PC-9 (cell line): Measurements from ENCODE around the gene GOLPH3L. TPM values are rescaled to one million over a fixed set of nuclear protein-coding genes. Genes with fewer than 3 reads are reported as not detected.

ENCODE experiments used
- BruUV-seq: library from RNA; stranded (reverse); fragments of 400-500 nt; replicated peaks from 2 replicates; lab custom pipeline; 2021; lab: Mats Ljungman, UMichigan
- CTCF ChIA-PET: fragments of 300-600 bp; sonication (Branson Sonifier 250); formaldehyde crosslinking; loops from one replicate; lab custom pipeline; 2022; ENCODE audit warnings: antibody characterized with exemption; lab: Charles Lee
- POLR2A ChIA-PET: fragments of 300-600 bp; sonication (Branson Sonifier 250); formaldehyde crosslinking; loops from one replicate; lab custom pipeline; 2022; ENCODE audit warnings: antibody characterized with exemption; ENCODE audit not compliant: unreplicated experiment; lab: Charles Lee
- DNase-seq, 2 experiments: peaks; one replicate each; pipeline versions ENCODE4 v3.0.0 to v3.0.0-alpha.2; 2015 to 2022; ENCODE audit warnings: mixed read lengths in 1 of 2
- H2AFZ ChIP-seq: fragments of 200-600 bp; sonication (generic); 2 replicates; pipeline ENCODE4 v1.8.1; 2017; ENCODE audit warnings: antibody characterized with exemption
- H3F3A ChIP-seq: fragments of 200-600 bp; sonication (generic); 2 replicates; pipeline ENCODE4 v1.8.1; 2017; ENCODE audit warnings: antibody characterized with exemption, mild to moderate bottlenecking, low read depth; ENCODE audit not compliant: insufficient read depth
- H3K27ac ChIP-seq: fragments of 200-600 bp; sonication (generic); 2 replicates; pipeline ENCODE4 v1.6.1; 2016; ENCODE audit warnings: mixed run types
- H3K27me3 ChIP-seq: fragments of 200-600 bp; sonication (generic); 2 replicates; pipeline ENCODE4 v1.6.1; 2016; ENCODE audit warnings: low read depth, mixed run types; ENCODE audit not compliant: insufficient read depth
- H3K36me3 ChIP-seq: fragments of 200-600 bp; sonication (generic); 2 replicates; pipeline ENCODE4 v1.6.1; 2016; ENCODE audit warnings: low read depth, mixed run types
- H3K4me1 ChIP-seq: fragments of 200-600 bp; sonication (generic); replicated peaks from 2 replicates; pipeline ENCODE4 v1.6.1; 2016; ENCODE audit warnings: mixed run types; ENCODE audit not compliant: insufficient read depth
- H3K4me2 ChIP-seq: fragments of 200-600 bp; sonication (generic); 2 replicates; pipeline ENCODE4 v1.6.1; 2017; ENCODE audit warnings: mixed run types
- H3K4me3 ChIP-seq: fragments of 200-600 bp; sonication (generic); 2 replicates; pipeline ENCODE4 v1.6.1; 2016; ENCODE audit warnings: mixed run types
- H3K79me2 ChIP-seq: fragments of 200-600 bp; sonication (generic); 2 replicates; pipeline ENCODE4 v1.6.1; 2017; ENCODE audit warnings: low read depth, mixed run types
- H3K9me2 ChIP-seq: fragments of 200-600 bp; sonication (generic); 2 replicates; pipeline ENCODE4 v1.8.1; 2017; ENCODE audit warnings: mild to moderate bottlenecking; ENCODE audit not compliant: insufficient read depth
- H3K9me3 ChIP-seq: fragments of 200-600 bp; sonication (generic); 2 replicates; pipeline ENCODE4 v1.8.1; 2016; ENCODE audit warnings: low read depth; ENCODE audit not compliant: insufficient read depth
- H4K20me1 ChIP-seq: fragments of 200-600 bp; sonication (generic); 2 replicates; pipeline ENCODE4 v1.8.1; 2017; ENCODE audit not compliant: insufficient read depth
- CTCF ChIP-seq: fragments of 200-600 bp; sonication (generic); conservative IDR thresholded peaks from 2 replicates; pipeline ENCODE4 v1.6.1; 2017; ENCODE audit warnings: mixed run types, antibody characterized with exemption, mild to moderate bottlenecking, moderate library complexity
- EZH2 ChIP-seq: fragments of 200-600 bp; sonication (generic); IDR thresholded peaks from 2 replicates; pipeline ENCODE4 v1.8.0; 2017; ENCODE audit warnings: antibody characterized with exemption, low read depth
- intact Hi-C: fragments of 100-400 bp; cut with micrococcal nuclease; formaldehyde crosslinking; loops from one replicate; pipeline ENCODE4 v1.10.0; 2022; ENCODE audit not compliant: unreplicated experiment
- total RNA-seq: library from RNA; stranded (reverse); gene quantifications from 2 replicates; pipeline ENCODE4 v1.2.3, GENCODE V29; 2021

GOLPH3L gene
- total RNA-seq, 1 experiment from 2014 or later = 52.7 TPM

DNA sequence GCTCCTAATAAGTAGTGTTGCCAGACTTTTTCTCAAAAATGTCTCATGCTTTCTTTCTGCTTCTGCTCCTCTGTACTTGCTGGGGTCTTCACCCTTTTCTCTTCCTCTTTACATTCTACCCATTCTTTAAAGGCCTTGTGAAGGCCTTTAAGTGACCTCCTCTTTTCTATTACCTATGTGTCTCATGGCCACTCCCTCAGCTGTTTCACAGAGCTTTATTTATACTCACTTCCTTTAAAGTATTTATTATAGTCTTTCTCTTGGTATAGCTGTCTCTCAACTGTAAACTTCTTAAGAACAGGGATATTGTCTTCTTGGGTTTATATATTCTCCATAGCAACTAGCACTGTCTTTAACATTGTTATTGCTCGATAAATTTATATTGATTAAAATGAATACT is 792 bp downstream of the GOLPH3L start:
- peak overlapping the region; percentile 83 for H3K4me3 ChIP-seq
- DNase-seq = no peak
- peaks cover 10% of the 10 kb centered on the region for H3K4me1 ChIP-seq
- H3K27ac ChIP-seq = no peak overlapping the region
- H2AFZ ChIP-seq = no peak overlapping the region
- intact Hi-C loops = loop anchor here (5.0 kb wide), 1 partner anchor 134 kb away; no protein-coding TSS in a partner anchor
- H3K9me2 ChIP-seq = peaks cover 4% of the 10 kb centered on the region; the same call in 1 of the 2 replicates
- no peaks in the 10 kb centered on the region for H3K27me3 ChIP-seq
- POLR2A ChIA-PET = interaction anchor here (0.6 to 1.4 kb wide), 12 partner anchors 9 to 1060 kb away, joined by 3 to 16 read pairs (median 6); partner anchors contain the start of genes ENSA, PRUNE1 and SETDB1
- H3K79me2 ChIP-seq = peaks cover 31% of the 10 kb centered on the region
- TF ChIP-seq EZH2 (no peak), CTCF (no peak)
- peak overlapping the region; percentile 86 for H3K4me2 ChIP-seq
- H3F3A ChIP-seq = peaks cover 3% of the 10 kb centered on the region; the same call in 1 of the 2 replicates
- peaks cover 15% of the 10 kb centered on the region; the same call in 1 of the 2 replicates for H4K20me1 ChIP-seq
- CTCF ChIA-PET = interaction anchor here (0.6 to 1.4 kb wide), 2 partner anchors 115 to 134 kb away, joined by 4 to 5 read pairs; no protein-coding TSS in a partner anchor
- H3K9me3 ChIP-seq = no peaks in the 10 kb centered on the region
- TSS peak; percentile 66 for BruUV-seq
- H3K36me3 ChIP-seq = peaks cover 30% of the 10 kb centered on the region

DNA sequence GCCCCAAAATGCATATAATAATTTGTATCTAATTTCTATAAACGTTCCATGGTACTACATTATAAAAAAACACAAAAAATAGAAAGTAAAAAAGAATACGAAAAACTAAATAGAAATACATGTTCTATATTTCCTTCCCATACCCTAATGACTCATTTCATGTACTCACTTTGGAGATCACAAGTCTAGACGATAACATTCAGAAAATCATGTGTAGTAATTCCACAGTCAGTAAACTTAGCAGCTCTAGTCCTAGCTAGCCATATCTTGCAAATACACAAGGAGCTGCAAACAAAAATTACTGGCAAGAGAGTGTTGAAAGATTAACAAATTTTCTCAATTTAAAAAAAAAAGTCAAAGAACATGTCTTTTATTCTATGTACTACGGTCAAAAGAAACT is 1.4 kb downstream of the GOLPH3L start:
- Histone ChIP-seq H3K79me2 (peaks cover 31% of the 10 kb centered on the region), H2AFZ (no peak overlapping the region), H3K27me3 (no peaks in the 10 kb centered on the region), H3F3A (peaks cover 3% of the 10 kb centered on the region; the same call in 1 of the 2 replicates), H3K36me3 (peaks cover 33% of the 10 kb centered on the region), H4K20me1 (peaks cover 17% of the 10 kb centered on the region; the same call in 1 of the 2 replicates), H3K4me1 (peaks cover 10% of the 10 kb centered on the region), H3K4me3 (peak overlapping the region; percentile 83), H3K9me3 (no peaks in the 10 kb centered on the region), H3K27ac (no peak overlapping the region), H3K4me2 (peak overlapping the region; percentile 86), H3K9me2 (peaks cover 4% of the 10 kb centered on the region; the same call in 1 of the 2 replicates)
- no TSS peak for BruUV-seq
- CTCF ChIA-PET = no interaction called here
- no peak for DNase-seq
- intact Hi-C loops = loop anchor here (5.0 kb wide), 1 partner anchor 133 kb away; no protein-coding TSS in a partner anchor
- POLR2A ChIA-PET = interaction anchor here (0.6 kb wide), 5 partner anchors 10 to 313 kb away, joined by 3 to 16 read pairs (median 6); partner anchors contain the start of gene PRUNE1
- TF ChIP-seq EZH2 (no peak), CTCF (no peak)

DNA sequence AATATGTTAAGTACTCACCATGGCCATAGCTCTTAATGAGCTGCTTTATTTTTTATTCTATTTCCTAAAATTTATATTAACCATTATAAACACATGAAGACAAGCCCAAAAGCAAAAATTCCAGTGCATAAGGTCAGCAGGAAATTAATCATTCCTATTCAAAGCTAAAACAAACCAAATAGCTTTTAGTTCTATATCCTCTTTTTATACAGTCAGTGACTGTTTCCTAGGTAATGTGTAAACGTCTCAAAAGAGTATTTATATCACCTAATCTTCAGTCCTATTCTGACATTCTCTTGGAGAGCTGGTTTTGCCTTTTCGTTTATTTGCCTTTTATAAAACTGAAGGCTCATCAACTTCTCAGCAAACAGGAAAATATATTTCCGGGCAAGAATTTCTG is 4.2 kb downstream of the GOLPH3L start:
- intact Hi-C loops = no loop called here
- BruUV-seq = no TSS peak
- H3K9me2 ChIP-seq = no peaks in the 10 kb centered on the region
- H3F3A ChIP-seq = peaks cover 3% of the 10 kb centered on the region; the same call in 1 of the 2 replicates
- no peak for TF ChIP-seq CTCF
- no peak for TF ChIP-seq EZH2
- H4K20me1 ChIP-seq = peaks cover 25% of the 10 kb centered on the region; the same call in 1 of the 2 replicates
- no peaks in the 10 kb centered on the region for H3K9me3 ChIP-seq
- no peaks in the 10 kb centered on the region for H3K27me3 ChIP-seq
- H3K36me3 ChIP-seq = peaks cover 53% of the 10 kb centered on the region
- DNase-seq = no peak
- H3K4me3 ChIP-seq = no peak overlapping the region
- H2AFZ ChIP-seq = no peak overlapping the region
- ChIA-PET CTCF (interaction anchor here (0.7 kb wide), 1 partner anchor 27 kb away, joined by 3 read pairs; no protein-coding TSS in a partner anchor), POLR2A (interaction anchor here (0.6 kb wide), 2 partner anchors 74 to 124 kb away, joined by 3 to 7 read pairs; no protein-coding TSS in a partner anchor)
- H3K79me2 ChIP-seq = peaks cover 36% of the 10 kb centered on the region
- H3K4me1 ChIP-seq = peaks cover 10% of the 10 kb centered on the region
- H3K4me2 ChIP-seq = no peak overlapping the region
- no peak overlapping the region for H3K27ac ChIP-seq
